ENCODE results near the gene ATG10. TPM values are rescaled to one million over a fixed set of nuclear protein-coding genes. Genes with fewer than 3 reads are reported as not detected.

ATG10 gene
- total RNA-seq, 1 donor from 2014 or later: 4.3 TPM

DNA sequence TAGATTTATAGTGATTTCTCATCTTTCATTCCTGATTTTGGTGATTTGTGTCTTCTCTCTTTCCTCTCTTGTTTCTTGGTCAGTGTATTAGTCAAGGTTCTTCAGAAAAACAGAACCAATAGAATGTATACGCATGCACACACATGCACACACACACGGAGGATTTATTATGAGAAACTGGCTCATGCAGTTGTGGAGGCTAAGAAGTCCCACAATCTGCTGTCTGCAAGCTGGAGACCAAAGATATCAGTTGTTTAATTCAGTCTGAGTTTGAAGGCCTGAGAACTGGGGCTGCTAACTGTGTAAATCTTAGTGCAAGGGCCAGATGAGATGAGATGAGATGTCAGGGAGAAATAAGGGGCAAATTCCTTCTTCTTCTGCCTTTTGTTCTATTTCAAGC, 312.1 kb downstream of the ATG10 start:
- Histone ChIP-seq H3K9ac (ENCODE audit: low read length) (no peak overlapping the region), H3K4me1 (ENCODE audit: insufficient read depth, low read length) (no peaks in the 10 kb centered on the region), H3K79me2 (ENCODE audit: insufficient read depth, low read length) (no peaks in the 10 kb centered on the region), H3K4me3 (ENCODE audit: insufficient read depth, low read depth, low read length) (no peak overlapping the region), H3K36me3 (ENCODE audit: insufficient read depth, low read length) (no peaks in the 10 kb centered on the region), H3K27ac (ENCODE audit: low read depth, low read length) (no peak overlapping the region), H4K20me1 (ENCODE audit: insufficient read depth, low read length) (no peaks in the 10 kb centered on the region), H2AFZ (ENCODE audit: low read depth, low read length) (no peak overlapping the region), H3K9me3 (ENCODE audit: insufficient read depth, low read depth, low read length) (no peaks in the 10 kb centered on the region), H3K4me2 (ENCODE audit: low read length) (no peak overlapping the region), H3K27me3 (ENCODE audit: insufficient read depth, low read length) (no peaks in the 10 kb centered on the region)
- no peak for TF ChIP-seq EZH2 (IDR thresholded peaks at IDR 0.05; ENCODE audit: insufficient read depth, low read length)
- TF ChIP-seq, protein P1, sequence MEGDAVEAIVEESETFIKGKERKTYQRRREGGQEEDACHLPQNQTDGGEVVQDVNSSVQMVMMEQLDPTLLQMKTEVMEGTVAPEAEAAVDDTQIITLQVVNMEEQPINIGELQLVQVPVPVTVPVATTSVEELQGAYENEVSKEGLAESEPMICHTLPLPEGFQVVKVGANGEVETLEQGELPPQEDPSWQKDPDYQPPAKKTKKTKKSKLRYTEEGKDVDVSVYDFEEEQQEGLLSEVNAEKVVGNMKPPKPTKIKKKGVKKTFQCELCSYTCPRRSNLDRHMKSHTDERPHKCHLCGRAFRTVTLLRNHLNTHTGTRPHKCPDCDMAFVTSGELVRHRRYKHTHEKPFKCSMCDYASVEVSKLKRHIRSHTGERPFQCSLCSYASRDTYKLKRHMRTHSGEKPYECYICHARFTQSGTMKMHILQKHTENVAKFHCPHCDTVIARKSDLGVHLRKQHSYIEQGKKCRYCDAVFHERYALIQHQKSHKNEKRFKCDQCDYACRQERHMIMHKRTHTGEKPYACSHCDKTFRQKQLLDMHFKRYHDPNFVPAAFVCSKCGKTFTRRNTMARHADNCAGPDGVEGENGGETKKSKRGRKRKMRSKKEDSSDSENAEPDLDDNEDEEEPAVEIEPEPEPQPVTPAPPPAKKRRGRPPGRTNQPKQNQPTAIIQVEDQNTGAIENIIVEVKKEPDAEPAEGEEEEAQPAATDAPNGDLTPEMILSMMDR (IDR thresholded peaks at IDR 0.05; ENCODE audit: insufficient read depth, low read depth, low read length): no peak
- DNase-seq (ENCODE audit: low read depth) (no peak), FAIRE-seq (no peak)
- Mint-ChIP-seq H3K9me3 (ENCODE audit: unreplicated experiment) (no peaks in the 10 kb centered on the region), H3K27me3 (ENCODE audit: low read depth, unreplicated experiment) (no peaks in the 10 kb centered on the region), H3K4me3 (ENCODE audit: unreplicated experiment) (no peak overlapping the region), H3K4me1 (ENCODE audit: low read depth, unreplicated experiment) (no peaks in the 10 kb centered on the region), H3K36me3 (ENCODE audit: low read depth, unreplicated experiment) (no peaks in the 10 kb centered on the region), H3K27ac (ENCODE audit: unreplicated experiment) (no peak overlapping the region)

GRCh38 chr5:82285206-82285605, 313.4 kb downstream of the ATG10 start:
- DNase-seq (ENCODE audit: low read depth): no peak
- no peak for FAIRE-seq

DNA sequence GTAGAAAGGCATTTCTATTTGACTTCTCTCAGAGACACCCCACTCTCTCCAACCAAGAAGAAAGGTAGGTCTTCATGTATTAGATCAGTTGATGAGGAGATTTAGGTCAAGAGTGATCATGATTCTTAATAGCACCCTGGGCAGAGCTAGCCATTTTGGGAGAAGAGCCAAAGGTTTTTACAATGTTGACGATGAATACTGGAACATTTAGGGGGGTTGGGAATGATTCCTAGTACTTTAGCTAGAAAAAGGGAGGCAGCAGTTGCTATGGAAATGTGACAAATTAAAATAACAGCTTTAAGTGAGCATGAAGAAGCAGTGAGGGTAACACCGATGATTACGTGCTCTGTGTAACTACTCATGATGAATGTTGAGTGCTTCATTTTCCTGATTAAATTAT, 315.8 kb downstream of the ATG10 start:
- no peaks in the 10 kb centered on the region for H3K4me1 ChIP-seq (ENCODE audit: insufficient read depth, low read length)
- no peak for DNase-seq (ENCODE audit: low read depth)
- H3K79me2 ChIP-seq (ENCODE audit: insufficient read depth, low read length): no peaks in the 10 kb centered on the region
- Mint-ChIP-seq H3K27me3 (ENCODE audit: low read depth, unreplicated experiment) (no peaks in the 10 kb centered on the region), H3K9me3 (ENCODE audit: unreplicated experiment) (no peaks in the 10 kb centered on the region), H3K36me3 (ENCODE audit: low read depth, unreplicated experiment) (no peaks in the 10 kb centered on the region), H3K4me1 (ENCODE audit: low read depth, unreplicated experiment) (no peaks in the 10 kb centered on the region), H3K4me3 (ENCODE audit: unreplicated experiment) (no peak overlapping the region), H3K27ac (ENCODE audit: unreplicated experiment) (no peak overlapping the region)
- no peaks in the 10 kb centered on the region for H4K20me1 ChIP-seq (ENCODE audit: insufficient read depth, low read length)
- H3K27me3 ChIP-seq (ENCODE audit: insufficient read depth, low read length): no peaks in the 10 kb centered on the region
- no peak overlapping the region for H3K4me3 ChIP-seq (ENCODE audit: insufficient read depth, low read depth, low read length)
- no peaks in the 10 kb centered on the region for H3K9me3 ChIP-seq (ENCODE audit: insufficient read depth, low read depth, low read length)
- FAIRE-seq: no peak
- no peak overlapping the region for H3K4me2 ChIP-seq (ENCODE audit: low read length)
- no peak overlapping the region for H3K27ac ChIP-seq (ENCODE audit: low read depth, low read length)
- no peak for TF ChIP-seq EZH2 (IDR thresholded peaks at IDR 0.05; ENCODE audit: insufficient read depth, low read length)
- TF ChIP-seq, protein P1 (IDR thresholded peaks at IDR 0.05; ENCODE audit: insufficient read depth, low read depth, low read length): no peak
- no peaks in the 10 kb centered on the region for H3K36me3 ChIP-seq (ENCODE audit: insufficient read depth, low read length)
- no peak overlapping the region for H2AFZ ChIP-seq (ENCODE audit: low read depth, low read length)
- no peak overlapping the region for H3K9ac ChIP-seq (ENCODE audit: low read length)

More at GRCh38 chr5:82285206-82285605, 313.4 kb downstream of the ATG10 start:
- H3K27me3 ChIP-seq (ENCODE audit: insufficient read depth, low read length): no peaks in the 10 kb centered on the region
- H3K27ac ChIP-seq (ENCODE audit: low read depth, low read length): no peak overlapping the region
- no peak overlapping the region for H3K9ac ChIP-seq (ENCODE audit: low read length)
- H3K9me3 ChIP-seq (ENCODE audit: insufficient read depth, low read depth, low read length): no peaks in the 10 kb centered on the region
- Mint-ChIP-seq H3K27ac (ENCODE audit: unreplicated experiment) (no peak overlapping the region), H3K9me3 (ENCODE audit: unreplicated experiment) (no peaks in the 10 kb centered on the region), H3K4me3 (ENCODE audit: unreplicated experiment) (no peak overlapping the region), H3K27me3 (ENCODE audit: low read depth, unreplicated experiment) (no peaks in the 10 kb centered on the region), H3K36me3 (ENCODE audit: low read depth, unreplicated experiment) (no peaks in the 10 kb centered on the region), H3K4me1 (ENCODE audit: low read depth, unreplicated experiment) (no peaks in the 10 kb centered on the region)
- TF ChIP-seq, protein P1 (IDR thresholded peaks at IDR 0.05; ENCODE audit: insufficient read depth, low read depth, low read length): no peak
- TF ChIP-seq EZH2 (IDR thresholded peaks at IDR 0.05; ENCODE audit: insufficient read depth, low read length): no peak
- no peaks in the 10 kb centered on the region for H3K4me1 ChIP-seq (ENCODE audit: insufficient read depth, low read length)
- H4K20me1 ChIP-seq (ENCODE audit: insufficient read depth, low read length): no peaks in the 10 kb centered on the region
- no peak overlapping the region for H3K4me2 ChIP-seq (ENCODE audit: low read length)
- no peaks in the 10 kb centered on the region for H3K79me2 ChIP-seq (ENCODE audit: insufficient read depth, low read length)
- H3K36me3 ChIP-seq (ENCODE audit: insufficient read depth, low read length): no peaks in the 10 kb centered on the region
- no peak overlapping the region for H3K4me3 ChIP-seq (ENCODE audit: insufficient read depth, low read depth, low read length)
- H2AFZ ChIP-seq (ENCODE audit: low read depth, low read length): no peak overlapping the region

Data from astrocyte (in vitro differentiated cells and primary cell).